Measurements from ENCODE around the gene KCNK18.
"Not testable (repeated sequence)": the region's sequence is repeated elsewhere in the genome, so short reads cannot be mapped to it uniquely, and the experiment has no call there.

The KCNK18 gene

GRCh38 chr10:117175901-117176534 lies 21.3 kb upstream of the KCNK18 start:
- Histone ChIP-seq H3K9ac (ENCODE audit: low read length) (no peak overlapping the region), H3K36me3 (ENCODE audit: control insufficient read depth, insufficient read depth, low read length) (no peaks in the 10 kb centered on the region), H3K4me3 (ENCODE audit: low read length) (peak overlapping the region; percentile 31), H3K9me3 (ENCODE audit: control insufficient read depth, low read length) (no peaks in the 10 kb centered on the region), H3K27me3 (ENCODE audit: control insufficient read depth, insufficient read depth, low read length) (peaks cover 41% of the 10 kb centered on the region), H3K4me1 (ENCODE audit: control insufficient read depth, insufficient read depth, low read length) (peaks cover 7% of the 10 kb centered on the region)

DNA sequence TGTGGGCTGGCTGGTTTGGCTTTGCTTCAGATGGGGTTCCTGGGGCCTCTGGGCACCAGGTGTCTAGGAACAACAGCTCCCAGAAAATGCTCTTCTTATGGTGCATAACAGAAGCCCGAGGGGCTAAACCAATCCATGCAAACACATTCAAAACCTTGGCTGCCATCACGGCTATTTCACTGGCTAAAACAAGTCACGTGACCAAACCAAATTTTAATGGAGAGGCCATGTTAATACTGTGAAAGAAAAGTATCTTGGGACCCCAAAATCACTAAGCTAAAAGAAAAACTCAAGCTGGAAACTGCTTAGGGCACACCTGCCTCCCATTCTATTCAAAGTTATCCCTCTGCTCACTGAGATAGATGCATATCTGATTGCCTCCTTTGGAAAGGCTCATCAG lies 19.1 kb upstream of the KCNK18 start:
- Histone ChIP-seq H3K9ac (ENCODE audit: low read length) (no peak overlapping the region), H3K36me3 (ENCODE audit: control insufficient read depth, insufficient read depth, low read length) (no peaks in the 10 kb centered on the region), H3K4me1 (ENCODE audit: control insufficient read depth, insufficient read depth, low read length) (peaks cover 7% of the 10 kb centered on the region), H3K27me3 (ENCODE audit: control insufficient read depth, insufficient read depth, low read length) (peaks cover 20% of the 10 kb centered on the region), H3K9me3 (ENCODE audit: control insufficient read depth, low read length) (no peaks in the 10 kb centered on the region), H3K4me3 (ENCODE audit: low read length) (no peak overlapping the region)

DNA sequence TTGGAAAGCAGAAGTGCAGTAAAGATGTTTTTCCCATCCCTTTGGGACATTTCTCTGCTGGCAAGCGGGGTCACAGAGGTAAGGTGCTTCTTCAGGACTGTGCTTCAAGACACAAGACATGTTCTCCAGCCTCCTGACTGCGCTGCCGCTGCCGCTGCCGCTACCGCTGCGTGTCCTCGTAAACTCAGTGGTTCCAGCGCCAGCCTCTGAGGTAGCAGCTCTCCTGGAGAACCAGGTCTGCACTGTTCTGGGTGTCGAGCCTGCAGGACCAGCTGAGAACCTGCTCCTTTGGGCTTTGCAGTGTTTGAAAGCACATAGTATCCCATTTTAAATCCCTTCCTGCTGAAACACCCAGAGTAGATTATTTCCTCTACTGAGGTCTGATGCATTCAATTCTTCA lies 13.0 kb upstream of the KCNK18 start:
- no peak overlapping the region for H3K9ac ChIP-seq (ENCODE audit: low read length)
- H3K4me1 ChIP-seq (ENCODE audit: control insufficient read depth, insufficient read depth, low read length), result no peaks in the 10 kb centered on the region
- no peak overlapping the region for H3K4me3 ChIP-seq (ENCODE audit: low read length)
- peaks cover 7% of the 10 kb centered on the region for H3K27me3 ChIP-seq (ENCODE audit: control insufficient read depth, insufficient read depth, low read length)
- H3K36me3 ChIP-seq (ENCODE audit: control insufficient read depth, insufficient read depth, low read length), result no peaks in the 10 kb centered on the region
- no peaks in the 10 kb centered on the region for H3K9me3 ChIP-seq (ENCODE audit: control insufficient read depth, low read length)

DNA sequence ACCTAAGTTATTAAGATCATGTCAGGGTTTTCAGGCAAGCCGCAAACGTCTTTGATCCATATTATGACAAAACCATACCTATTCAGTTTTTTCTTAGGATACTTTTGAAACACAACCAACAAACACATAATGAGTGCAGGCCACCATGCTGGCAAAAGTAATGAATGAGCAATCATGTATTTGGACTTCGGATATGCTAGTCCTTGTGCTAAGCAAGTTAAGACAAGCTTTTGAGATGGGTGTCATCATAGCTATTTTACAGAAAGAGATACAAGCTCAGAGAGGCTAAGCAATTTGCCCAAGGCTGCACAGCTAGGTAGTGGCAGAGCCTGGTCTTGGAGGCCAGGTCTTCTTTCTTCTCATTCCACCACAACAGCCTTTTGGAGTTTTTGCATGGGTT lies 12.5 kb upstream of the KCNK18 start:
- Histone ChIP-seq H3K4me1 (ENCODE audit: control insufficient read depth, insufficient read depth, low read length) (no peaks in the 10 kb centered on the region), H3K27me3 (ENCODE audit: control insufficient read depth, insufficient read depth, low read length) (peaks cover 7% of the 10 kb centered on the region), H3K4me3 (ENCODE audit: low read length) (no peak overlapping the region), H3K36me3 (ENCODE audit: control insufficient read depth, insufficient read depth, low read length) (no peaks in the 10 kb centered on the region), H3K9ac (ENCODE audit: low read length) (no peak overlapping the region), H3K9me3 (ENCODE audit: control insufficient read depth, low read length) (no peaks in the 10 kb centered on the region)

GRCh38 chr10:117185817-117186216 lies 11.5 kb upstream of the KCNK18 start:
- not testable (repeated sequence) for H3K4me1 ChIP-seq (ENCODE audit: control insufficient read depth, insufficient read depth, low read length); H3K36me3 ChIP-seq (ENCODE audit: control insufficient read depth, insufficient read depth, low read length)

DNA sequence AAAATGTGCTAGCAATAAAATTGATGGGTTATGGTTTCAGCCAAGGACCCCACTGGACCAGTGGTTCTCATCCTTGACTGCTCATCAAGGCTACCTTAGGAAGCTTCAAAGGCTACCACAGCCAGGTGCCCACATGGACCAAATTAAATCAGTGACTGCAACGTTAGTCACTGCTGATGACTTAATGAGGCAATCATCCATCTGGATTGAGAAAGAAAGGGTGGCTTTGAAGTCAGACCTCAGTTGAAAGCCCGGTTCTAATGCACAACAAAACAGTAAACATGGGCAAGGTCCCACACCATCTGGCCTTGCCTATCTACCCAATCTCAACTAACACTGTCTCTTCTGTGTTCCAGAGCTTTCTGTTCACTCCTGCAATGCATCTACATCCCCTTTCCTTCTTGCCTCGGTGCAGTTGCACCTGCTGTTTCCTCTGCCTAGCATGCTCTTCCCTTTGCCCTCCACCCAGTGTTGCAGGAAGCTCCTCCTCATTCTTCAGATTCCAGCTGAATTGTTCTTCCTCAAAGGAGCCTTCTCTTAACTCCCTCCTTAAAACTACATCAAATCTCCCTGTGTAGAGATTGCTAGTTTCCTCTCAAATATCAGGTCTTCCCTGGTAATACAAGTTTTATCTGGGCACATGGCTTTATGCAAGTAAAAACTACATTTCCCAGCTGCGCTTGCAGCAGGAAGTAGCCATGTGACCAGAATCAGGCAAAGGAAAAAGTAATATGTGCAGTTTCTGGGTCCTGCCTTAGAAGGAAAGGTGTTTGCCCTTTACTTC lies 10.3 kb upstream of the KCNK18 start:
- Histone ChIP-seq H3K9ac (ENCODE audit: low read length) (no peak overlapping the region), H3K4me1 (ENCODE audit: control insufficient read depth, insufficient read depth, low read length) (no peaks in the 10 kb centered on the region), H3K36me3 (ENCODE audit: control insufficient read depth, insufficient read depth, low read length) (no peaks in the 10 kb centered on the region), H3K4me3 (ENCODE audit: low read length) (no peak overlapping the region), H3K9me3 (ENCODE audit: control insufficient read depth, low read length) (no peaks in the 10 kb centered on the region), H3K27me3 (ENCODE audit: control insufficient read depth, insufficient read depth, low read length) (peaks cover 3% of the 10 kb centered on the region)

More at GRCh38 chr10:117185817-117186216, 11.5 kb upstream of the KCNK18 start:
- not testable (repeated sequence) for H3K9ac ChIP-seq (ENCODE audit: low read length); H3K4me3 ChIP-seq (ENCODE audit: low read length); H3K9me3 ChIP-seq (ENCODE audit: control insufficient read depth, low read length); H3K27me3 ChIP-seq (ENCODE audit: control insufficient read depth, insufficient read depth, low read length)

GRCh38 chr10:117188371-117188770 lies 8.9 kb upstream of the KCNK18 start:
- Histone ChIP-seq H3K9me3 (ENCODE audit: control insufficient read depth, low read length) (no peaks in the 10 kb centered on the region), H3K36me3 (ENCODE audit: control insufficient read depth, insufficient read depth, low read length) (no peaks in the 10 kb centered on the region), H3K27me3 (ENCODE audit: control insufficient read depth, insufficient read depth, low read length) (peaks cover 3% of the 10 kb centered on the region), H3K4me1 (ENCODE audit: control insufficient read depth, insufficient read depth, low read length) (no peaks in the 10 kb centered on the region), H3K4me3 (ENCODE audit: low read length) (no peak overlapping the region), H3K9ac (ENCODE audit: low read length) (no peak overlapping the region)

DNA sequence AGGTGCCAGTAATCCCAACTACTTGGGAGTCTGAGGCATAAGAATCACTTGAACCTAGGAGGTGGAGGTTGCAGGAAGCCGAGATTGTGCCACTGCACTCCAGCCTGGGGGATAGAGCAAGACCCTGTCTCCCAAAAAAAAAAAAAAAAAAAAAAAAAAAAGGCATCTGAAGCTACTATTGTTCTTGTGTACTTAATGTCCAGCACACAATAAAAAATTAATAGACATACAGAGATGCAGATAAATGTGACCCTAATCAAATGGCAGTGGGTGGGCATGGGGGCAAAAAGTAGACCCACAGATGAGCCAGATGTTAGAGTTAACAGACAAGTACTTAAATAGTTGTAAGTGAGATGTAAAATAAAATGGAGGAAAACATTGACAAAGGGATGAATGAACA lies 7.7 kb upstream of the KCNK18 start:
- H3K9ac ChIP-seq (ENCODE audit: low read length), result no peak overlapping the region
- H3K27me3 ChIP-seq (ENCODE audit: control insufficient read depth, insufficient read depth, low read length), result no peaks in the 10 kb centered on the region
- no peak overlapping the region for H3K4me3 ChIP-seq (ENCODE audit: low read length)
- no peaks in the 10 kb centered on the region for H3K4me1 ChIP-seq (ENCODE audit: control insufficient read depth, insufficient read depth, low read length)
- no peaks in the 10 kb centered on the region for H3K36me3 ChIP-seq (ENCODE audit: control insufficient read depth, insufficient read depth, low read length)
- no peaks in the 10 kb centered on the region for H3K9me3 ChIP-seq (ENCODE audit: control insufficient read depth, low read length)

DNA sequence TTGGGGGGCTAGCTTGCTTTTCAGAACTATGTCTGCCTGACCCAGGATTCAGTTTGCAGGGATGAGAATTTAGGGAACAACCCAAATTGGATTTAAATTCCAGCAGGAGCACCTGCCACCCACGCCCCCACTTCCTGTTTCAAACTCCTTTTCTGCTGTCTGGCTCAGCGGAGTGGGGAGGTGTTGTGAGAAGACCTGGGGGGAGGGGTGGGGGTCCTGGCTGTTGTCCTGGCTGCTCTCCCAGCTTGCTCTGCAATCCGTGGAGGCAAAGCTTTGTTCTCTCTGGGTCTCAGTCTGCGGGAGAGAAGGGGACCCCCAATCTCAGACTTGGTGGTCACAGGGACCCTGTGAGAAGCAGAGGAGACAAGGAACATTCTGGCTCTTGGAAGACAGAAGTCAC lies 799 bp downstream of the KCNK18 start:
- H3K9ac ChIP-seq (ENCODE audit: low read length), result no peak overlapping the region
- peaks cover 2% of the 10 kb centered on the region for H3K27me3 ChIP-seq (ENCODE audit: control insufficient read depth, insufficient read depth, low read length)
- H3K36me3 ChIP-seq (ENCODE audit: control insufficient read depth, insufficient read depth, low read length), result no peaks in the 10 kb centered on the region
- H3K4me3 ChIP-seq (ENCODE audit: low read length), result no peak overlapping the region
- H3K4me1 ChIP-seq (ENCODE audit: control insufficient read depth, insufficient read depth, low read length), result no peaks in the 10 kb centered on the region
- H3K9me3 ChIP-seq (ENCODE audit: control insufficient read depth, low read length), result no peaks in the 10 kb centered on the region

DNA sequence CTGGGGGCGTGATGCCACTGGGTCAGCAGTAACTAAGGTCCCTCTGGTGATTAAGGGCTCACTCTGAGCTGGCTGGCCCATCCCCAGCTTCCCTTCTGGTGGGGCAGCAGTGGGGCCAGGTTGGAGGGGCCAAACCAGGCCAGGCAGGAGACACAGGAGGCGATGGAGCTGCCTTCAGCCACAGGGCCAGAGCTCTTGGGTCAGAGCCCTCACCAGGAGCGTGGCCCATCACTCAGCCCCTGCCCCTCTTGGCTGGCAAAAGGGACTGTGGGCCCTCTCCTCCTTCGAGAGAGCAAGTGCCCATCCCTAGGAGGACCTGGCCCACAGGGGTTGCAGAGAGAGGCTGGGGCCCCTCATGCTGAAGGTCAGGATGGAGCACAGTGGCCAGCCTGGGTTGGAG lies 4.5 kb downstream of the KCNK18 start:
- no peak overlapping the region for H3K4me3 ChIP-seq (ENCODE audit: low read length)
- H3K4me1 ChIP-seq (ENCODE audit: control insufficient read depth, insufficient read depth, low read length), result no peaks in the 10 kb centered on the region
- H3K9ac ChIP-seq (ENCODE audit: low read length), result no peak overlapping the region
- H3K9me3 ChIP-seq (ENCODE audit: control insufficient read depth, low read length), result no peaks in the 10 kb centered on the region
- no peaks in the 10 kb centered on the region for H3K36me3 ChIP-seq (ENCODE audit: control insufficient read depth, insufficient read depth, low read length)
- peaks cover 5% of the 10 kb centered on the region for H3K27me3 ChIP-seq (ENCODE audit: control insufficient read depth, insufficient read depth, low read length)

DNA sequence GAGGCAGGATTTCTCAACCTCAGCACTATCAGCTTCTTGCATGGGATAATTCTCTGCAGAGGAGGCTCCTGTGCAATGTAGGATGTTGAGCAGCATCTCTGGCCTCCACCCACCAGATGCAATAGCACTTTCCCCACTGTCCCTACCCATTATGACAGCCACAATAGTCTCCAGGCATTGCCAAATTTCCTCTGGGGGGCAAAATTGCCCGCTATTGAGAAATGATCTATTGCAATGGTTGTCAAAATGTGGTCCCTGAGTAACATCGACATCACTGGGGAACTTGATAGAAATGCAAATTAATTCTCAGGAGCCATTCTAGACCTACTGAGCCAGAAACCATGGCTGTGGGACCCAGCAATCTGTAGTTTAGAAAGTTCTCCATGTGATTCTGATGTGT lies 7.0 kb downstream of the KCNK18 start:
- H3K9ac ChIP-seq (ENCODE audit: low read length), result no peak overlapping the region
- H3K36me3 ChIP-seq (ENCODE audit: control insufficient read depth, insufficient read depth, low read length), result no peaks in the 10 kb centered on the region
- H3K27me3 ChIP-seq (ENCODE audit: control insufficient read depth, insufficient read depth, low read length), result peaks cover 10% of the 10 kb centered on the region
- no peaks in the 10 kb centered on the region for H3K4me1 ChIP-seq (ENCODE audit: control insufficient read depth, insufficient read depth, low read length)
- H3K4me3 ChIP-seq (ENCODE audit: low read length), result no peak overlapping the region
- no peaks in the 10 kb centered on the region for H3K9me3 ChIP-seq (ENCODE audit: control insufficient read depth, low read length)

- Histone ChIP-seq H3K9ac (ENCODE audit: low read length) (no peak overlapping the region), H3K9me3 (ENCODE audit: control insufficient read depth, low read length) (no peaks in the 10 kb centered on the region), H3K27me3 (ENCODE audit: control insufficient read depth, insufficient read depth, low read length) (peaks cover 27% of the 10 kb centered on the region), H3K4me3 (ENCODE audit: low read length) (no peak overlapping the region), H3K36me3 (ENCODE audit: control insufficient read depth, insufficient read depth, low read length) (no peaks in the 10 kb centered on the region), H3K4me1 (ENCODE audit: control insufficient read depth, insufficient read depth, low read length) (peaks cover 11% of the 10 kb centered on the region)
Observed at GRCh38 chr10:117212176-117212575, 14.9 kb downstream of the KCNK18 start.
